ENCODE data around the gene MALT1. TPM values are rescaled to one million over a fixed set of nuclear protein-coding genes. Genes with fewer than 3 reads are reported as not detected.
"Not testable (repeated sequence)": the region's sequence is repeated elsewhere in the genome, so short reads cannot be mapped to it uniquely, and the experiment has no call there.

The MALT1 gene
- total RNA-seq, 1 donor from 2014 or later = 28.4 TPM

- no peak overlapping the region for H3K4me3 Mint-ChIP-seq
These were observed 84.9 kb downstream of the MALT1 start for GRCh38 chr18:58756148-58756547.

GRCh38 chr18:58756596-58757240, 85.5 kb downstream of the MALT1 start:
- peaks cover 32% of the 10 kb centered on the region for H3K4me1 Mint-ChIP-seq
- Histone ChIP-seq H3K27me3 (no peaks in the 10 kb centered on the region), H3K9me3 (ENCODE audit: low read depth) (no peaks in the 10 kb centered on the region), H3K9ac (no peak overlapping the region), H3K4me2 (no peak overlapping the region), H3K4me1 (peaks cover 13% of the 10 kb centered on the region), H4K20me1 (ENCODE audit: low read depth) (no peaks in the 10 kb centered on the region), H2AFZ (replicated peaks) (no peak overlapping the region), H3K36me3 (no peaks in the 10 kb centered on the region), H3F3A (ENCODE audit: low read depth) (peaks cover 6% of the 10 kb centered on the region), H3K4me3 (no peak overlapping the region), H3K27ac (no peak overlapping the region), H3K79me2 (ENCODE audit: low read depth) (no peaks in the 10 kb centered on the region)
- H3K36me3 Mint-ChIP-seq = peaks cover 5% of the 10 kb centered on the region
- no peaks in the 10 kb centered on the region for H3K9me3 Mint-ChIP-seq
- no peak for DNase-seq (ENCODE audit: low spot score)
- peaks cover 7% of the 10 kb centered on the region for H3K27me3 Mint-ChIP-seq (ENCODE audit: insufficient read depth, low read depth)
- TF ChIP-seq EZH2 (IDR thresholded peaks at IDR 0.05) = no peak
- TF ChIP-seq, protein P1, sequence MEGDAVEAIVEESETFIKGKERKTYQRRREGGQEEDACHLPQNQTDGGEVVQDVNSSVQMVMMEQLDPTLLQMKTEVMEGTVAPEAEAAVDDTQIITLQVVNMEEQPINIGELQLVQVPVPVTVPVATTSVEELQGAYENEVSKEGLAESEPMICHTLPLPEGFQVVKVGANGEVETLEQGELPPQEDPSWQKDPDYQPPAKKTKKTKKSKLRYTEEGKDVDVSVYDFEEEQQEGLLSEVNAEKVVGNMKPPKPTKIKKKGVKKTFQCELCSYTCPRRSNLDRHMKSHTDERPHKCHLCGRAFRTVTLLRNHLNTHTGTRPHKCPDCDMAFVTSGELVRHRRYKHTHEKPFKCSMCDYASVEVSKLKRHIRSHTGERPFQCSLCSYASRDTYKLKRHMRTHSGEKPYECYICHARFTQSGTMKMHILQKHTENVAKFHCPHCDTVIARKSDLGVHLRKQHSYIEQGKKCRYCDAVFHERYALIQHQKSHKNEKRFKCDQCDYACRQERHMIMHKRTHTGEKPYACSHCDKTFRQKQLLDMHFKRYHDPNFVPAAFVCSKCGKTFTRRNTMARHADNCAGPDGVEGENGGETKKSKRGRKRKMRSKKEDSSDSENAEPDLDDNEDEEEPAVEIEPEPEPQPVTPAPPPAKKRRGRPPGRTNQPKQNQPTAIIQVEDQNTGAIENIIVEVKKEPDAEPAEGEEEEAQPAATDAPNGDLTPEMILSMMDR (IDR thresholded peaks at IDR 0.05) = no peak
- TF ChIP-seq EZH2phosphoT487 (IDR thresholded peaks at IDR 0.05) = no peak
- H3K4me3 Mint-ChIP-seq = no peak overlapping the region
- no peak overlapping the region for H3K27ac Mint-ChIP-seq

More at GRCh38 chr18:58756148-58756547, 84.9 kb downstream of the MALT1 start:
- DNase-seq (ENCODE audit: low spot score) = no peak
- Histone ChIP-seq H3K9ac (no peak overlapping the region), H3K27ac (no peak overlapping the region), H3F3A (ENCODE audit: low read depth) (peaks cover 6% of the 10 kb centered on the region), H3K27me3 (no peaks in the 10 kb centered on the region), H3K4me2 (no peak overlapping the region), H3K36me3 (no peaks in the 10 kb centered on the region), H3K4me3 (no peak overlapping the region), H3K79me2 (ENCODE audit: low read depth) (no peaks in the 10 kb centered on the region), H2AFZ (replicated peaks) (no peak overlapping the region), H3K9me3 (ENCODE audit: low read depth) (no peaks in the 10 kb centered on the region), H3K4me1 (peaks cover 13% of the 10 kb centered on the region), H4K20me1 (ENCODE audit: low read depth) (no peaks in the 10 kb centered on the region)
- H3K4me1 Mint-ChIP-seq = peaks cover 32% of the 10 kb centered on the region
- H3K27ac Mint-ChIP-seq = no peak overlapping the region
- no peak for TF ChIP-seq EZH2 (IDR thresholded peaks at IDR 0.05)
- no peak for TF ChIP-seq EZH2phosphoT487 (IDR thresholded peaks at IDR 0.05)
- TF ChIP-seq, protein P1 (IDR thresholded peaks at IDR 0.05) = no peak
- H3K36me3 Mint-ChIP-seq = peaks cover 7% of the 10 kb centered on the region
- peaks cover 7% of the 10 kb centered on the region for H3K27me3 Mint-ChIP-seq (ENCODE audit: insufficient read depth, low read depth)
- H3K9me3 Mint-ChIP-seq = no peaks in the 10 kb centered on the region

DNA sequence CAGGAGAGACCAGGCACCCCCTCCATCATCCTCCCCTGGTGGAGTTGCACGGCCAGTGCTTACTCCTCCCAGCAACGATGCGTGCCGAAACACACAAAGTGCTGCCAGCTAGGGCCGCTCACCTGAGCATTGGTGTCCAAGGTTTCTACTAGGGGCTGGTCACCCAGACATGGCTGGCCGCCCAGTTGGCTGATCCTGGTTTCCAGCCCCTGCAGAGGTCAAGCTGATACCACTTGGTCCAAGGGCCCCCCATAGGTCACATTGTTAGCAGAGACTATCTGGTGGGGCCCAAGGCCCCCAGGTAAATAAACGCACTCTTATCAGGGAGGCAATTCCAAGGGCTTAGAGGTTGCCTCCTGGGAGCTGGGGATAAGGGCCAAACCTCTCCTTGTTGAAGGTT, 86.1 kb downstream of the MALT1 start:
- not testable (repeated sequence) for DNase-seq (ENCODE audit: low spot score); H3K4me3 Mint-ChIP-seq; H3F3A ChIP-seq (ENCODE audit: low read depth); H3K4me3 ChIP-seq; H3K27me3 Mint-ChIP-seq (ENCODE audit: insufficient read depth, low read depth); H3K79me2 ChIP-seq (ENCODE audit: low read depth); H2AFZ ChIP-seq (replicated peaks); H3K27ac ChIP-seq; H4K20me1 ChIP-seq (ENCODE audit: low read depth); H3K27ac Mint-ChIP-seq; H3K36me3 Mint-ChIP-seq; H3K36me3 ChIP-seq; H3K27me3 ChIP-seq; H3K9me3 Mint-ChIP-seq; H3K9me3 ChIP-seq (ENCODE audit: low read depth); H3K4me2 ChIP-seq; H3K9ac ChIP-seq
- peaks cover 13% of the 10 kb centered on the region for H3K4me1 ChIP-seq
- peaks cover 32% of the 10 kb centered on the region for H3K4me1 Mint-ChIP-seq

DNA sequence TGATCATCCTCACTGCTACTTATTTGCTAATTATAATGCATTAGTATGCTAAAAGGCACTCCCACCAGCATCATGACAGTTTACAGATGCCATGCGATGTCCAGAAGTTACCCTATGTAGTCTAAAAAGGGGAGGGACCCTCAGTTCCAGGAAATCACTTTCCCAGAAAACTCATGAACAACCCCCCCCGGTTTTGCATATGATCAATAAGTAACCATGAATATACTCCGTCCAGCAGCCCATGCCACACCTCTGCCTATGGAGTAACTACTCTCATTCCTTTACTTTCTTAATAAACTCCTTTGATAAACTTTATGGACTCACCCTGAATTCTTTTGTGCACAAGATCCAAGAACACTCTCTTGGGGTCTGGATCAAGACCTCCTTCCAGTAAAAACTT, 86.8 kb downstream of the MALT1 start:
- H3K4me2 ChIP-seq = no peak overlapping the region
- no peaks in the 10 kb centered on the region for H3K79me2 ChIP-seq (ENCODE audit: low read depth)
- Mint-ChIP-seq H3K4me3 (no peak overlapping the region), H3K9me3 (no peaks in the 10 kb centered on the region), H3K36me3 (peaks cover 2% of the 10 kb centered on the region), H3K27me3 (ENCODE audit: insufficient read depth, low read depth) (peaks cover 7% of the 10 kb centered on the region), H3K4me1 (peaks cover 30% of the 10 kb centered on the region), H3K27ac (no peak overlapping the region)
- TF ChIP-seq EZH2phosphoT487 (IDR thresholded peaks at IDR 0.05) (no peak), EZH2 (IDR thresholded peaks at IDR 0.05) (no peak)
- TF ChIP-seq, protein P1 (IDR thresholded peaks at IDR 0.05) = no peak
- H3K27me3 ChIP-seq = no peaks in the 10 kb centered on the region
- H3K36me3 ChIP-seq = no peaks in the 10 kb centered on the region
- H3K9me3 ChIP-seq (ENCODE audit: low read depth) = no peaks in the 10 kb centered on the region
- peaks cover 13% of the 10 kb centered on the region for H3K4me1 ChIP-seq
- H4K20me1 ChIP-seq (ENCODE audit: low read depth) = no peaks in the 10 kb centered on the region
- no peak overlapping the region for H2AFZ ChIP-seq (replicated peaks)
- no peak overlapping the region for H3K27ac ChIP-seq
- no peak for DNase-seq (ENCODE audit: low spot score)
- peaks cover 6% of the 10 kb centered on the region for H3F3A ChIP-seq (ENCODE audit: low read depth)
- no peak overlapping the region for H3K4me3 ChIP-seq
- H3K9ac ChIP-seq = no peak overlapping the region
